ENCODE data around the gene PARD3. TPM values are rescaled to one million over a fixed set of nuclear protein-coding genes. Genes with fewer than 3 reads are reported as not detected.

The PARD3 gene
- total RNA-seq, 1 donor from 2014 or later: 0.11 TPM

DNA sequence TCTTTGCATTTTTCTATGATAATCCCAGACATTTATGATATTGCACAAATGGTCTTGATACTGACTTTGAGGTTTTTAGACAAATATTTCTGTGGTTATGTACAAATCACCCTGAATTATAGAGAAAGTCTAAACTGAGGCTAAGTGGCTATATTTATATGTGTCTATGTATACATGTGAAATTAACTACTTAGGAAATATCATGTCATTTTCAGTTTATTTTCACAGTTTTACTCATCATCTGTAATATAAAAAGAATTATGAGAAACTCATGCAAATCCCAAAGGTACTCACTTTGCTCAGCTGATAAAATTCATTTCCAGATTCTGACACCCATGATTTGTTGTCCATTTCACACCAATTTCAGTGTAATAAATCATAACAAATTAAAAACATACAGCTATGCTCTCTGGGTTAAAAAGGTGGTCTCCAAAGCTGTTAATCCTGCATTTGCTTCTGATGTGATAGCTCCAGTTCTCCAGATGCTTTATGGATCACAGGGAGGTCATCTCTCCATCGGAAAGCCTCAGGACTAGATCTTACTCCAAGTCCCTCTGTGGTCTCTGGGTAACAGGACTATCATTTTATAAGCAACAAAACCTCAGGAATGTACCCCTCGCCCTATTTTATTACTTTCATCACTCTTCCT is 673.9 kb downstream of the PARD3 start:
- no peak overlapping the region for H3K4me3 Mint-ChIP-seq
- CTCF ChIA-PET: no interaction called here
- POLR2A ChIA-PET: no interaction called here
- TF ChIP-seq, protein P1, sequence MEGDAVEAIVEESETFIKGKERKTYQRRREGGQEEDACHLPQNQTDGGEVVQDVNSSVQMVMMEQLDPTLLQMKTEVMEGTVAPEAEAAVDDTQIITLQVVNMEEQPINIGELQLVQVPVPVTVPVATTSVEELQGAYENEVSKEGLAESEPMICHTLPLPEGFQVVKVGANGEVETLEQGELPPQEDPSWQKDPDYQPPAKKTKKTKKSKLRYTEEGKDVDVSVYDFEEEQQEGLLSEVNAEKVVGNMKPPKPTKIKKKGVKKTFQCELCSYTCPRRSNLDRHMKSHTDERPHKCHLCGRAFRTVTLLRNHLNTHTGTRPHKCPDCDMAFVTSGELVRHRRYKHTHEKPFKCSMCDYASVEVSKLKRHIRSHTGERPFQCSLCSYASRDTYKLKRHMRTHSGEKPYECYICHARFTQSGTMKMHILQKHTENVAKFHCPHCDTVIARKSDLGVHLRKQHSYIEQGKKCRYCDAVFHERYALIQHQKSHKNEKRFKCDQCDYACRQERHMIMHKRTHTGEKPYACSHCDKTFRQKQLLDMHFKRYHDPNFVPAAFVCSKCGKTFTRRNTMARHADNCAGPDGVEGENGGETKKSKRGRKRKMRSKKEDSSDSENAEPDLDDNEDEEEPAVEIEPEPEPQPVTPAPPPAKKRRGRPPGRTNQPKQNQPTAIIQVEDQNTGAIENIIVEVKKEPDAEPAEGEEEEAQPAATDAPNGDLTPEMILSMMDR (IDR thresholded peaks at IDR 0.05): no peak
- intact Hi-C loops (cut with micrococcal nuclease): no loop called here
- H3K27ac Mint-ChIP-seq: no peak overlapping the region
- H3K27me3 Mint-ChIP-seq: no peaks in the 10 kb centered on the region
- no peaks in the 10 kb centered on the region for H3K9me3 Mint-ChIP-seq
- DNase-seq (no peak), ATAC-seq (ENCODE audit: low read depth) (no peak)
- no peaks in the 10 kb centered on the region for H3K4me1 Mint-ChIP-seq
- H3K36me3 Mint-ChIP-seq (ENCODE audit: low read depth): no peaks in the 10 kb centered on the region

DNA sequence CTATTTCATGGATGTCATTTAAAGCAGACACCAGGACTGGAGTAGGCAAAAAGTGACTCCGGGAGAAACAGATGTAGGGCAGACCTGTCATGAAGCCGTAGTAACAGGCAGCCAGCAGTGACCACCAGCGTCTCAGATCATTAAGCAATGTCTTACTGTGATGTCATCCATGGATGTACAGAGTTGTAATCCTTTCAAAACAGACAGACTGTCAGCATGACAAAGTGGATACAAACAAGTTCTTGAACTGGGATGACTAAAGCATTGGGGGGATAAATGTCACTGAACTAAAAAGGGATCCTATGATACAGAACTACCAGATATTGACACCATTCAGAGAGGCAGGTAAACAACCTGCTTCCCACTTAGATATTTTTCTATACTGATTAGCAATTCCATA is 675.5 kb downstream of the PARD3 start:
- Mint-ChIP-seq H3K27me3 (no peaks in the 10 kb centered on the region), H3K4me1 (no peaks in the 10 kb centered on the region), H3K4me3 (no peak overlapping the region), H3K9me3 (no peaks in the 10 kb centered on the region), H3K27ac (no peak overlapping the region), H3K36me3 (ENCODE audit: low read depth) (no peaks in the 10 kb centered on the region)
- TF ChIP-seq, protein P1 (IDR thresholded peaks at IDR 0.05): no peak
- intact Hi-C loops (cut with micrococcal nuclease): no loop called here
- ChIA-PET POLR2A (no interaction called here), CTCF (no interaction called here)
- ATAC-seq (ENCODE audit: low read depth) (no peak), DNase-seq (no peak)

DNA sequence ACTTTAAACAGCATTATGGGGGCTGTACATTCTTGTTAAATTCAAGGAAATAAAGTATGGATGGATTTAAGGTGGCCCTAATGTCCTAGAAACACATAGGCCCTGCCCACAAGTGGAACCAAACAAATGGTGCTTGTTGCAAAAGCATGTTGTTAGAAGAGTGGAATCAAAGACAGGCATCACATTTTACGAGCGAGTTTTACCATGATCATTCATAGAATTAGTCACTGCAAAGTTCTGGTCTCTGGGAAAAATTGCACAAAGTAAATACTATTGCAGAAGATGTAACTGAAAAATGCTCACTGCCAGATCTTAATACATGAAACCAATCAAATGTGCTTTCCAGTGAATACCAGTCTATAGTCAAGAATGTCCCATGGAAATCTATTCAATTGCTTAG is 677.1 kb downstream of the PARD3 start:
- Mint-ChIP-seq H3K36me3 (ENCODE audit: low read depth) (no peaks in the 10 kb centered on the region), H3K4me1 (no peaks in the 10 kb centered on the region), H3K4me3 (no peak overlapping the region), H3K9me3 (no peaks in the 10 kb centered on the region), H3K27ac (no peak overlapping the region), H3K27me3 (no peaks in the 10 kb centered on the region)
- ChIA-PET CTCF (no interaction called here), POLR2A (no interaction called here)
- ATAC-seq (ENCODE audit: low read depth) (no peak), DNase-seq (no peak)
- TF ChIP-seq, protein P1 (IDR thresholded peaks at IDR 0.05): no peak
- intact Hi-C loops (cut with micrococcal nuclease): no loop called here

DNA sequence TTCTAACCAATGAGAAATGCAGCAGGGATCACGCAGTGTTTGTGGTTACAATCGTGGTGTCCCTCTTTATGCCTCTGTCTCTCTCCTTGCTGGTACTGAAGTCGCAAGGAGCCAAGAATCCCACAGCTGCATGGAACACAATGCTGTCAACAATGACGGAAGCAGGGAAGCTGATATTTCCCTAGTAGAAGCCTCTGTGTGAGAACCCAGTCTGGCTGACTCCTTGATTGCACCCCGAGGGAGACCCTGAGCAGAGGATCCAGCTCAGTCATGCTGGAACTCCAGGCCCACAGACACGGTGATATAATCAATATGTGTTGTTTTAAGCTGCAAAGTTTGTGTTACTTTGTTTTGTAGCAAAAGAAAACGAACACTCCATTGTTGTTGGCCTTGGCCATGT is 677.9 kb downstream of the PARD3 start:
- DNase-seq (no peak), ATAC-seq (ENCODE audit: low read depth) (no peak)
- no peak overlapping the region for H3K27ac Mint-ChIP-seq
- no peaks in the 10 kb centered on the region for H3K4me1 Mint-ChIP-seq
- ChIA-PET CTCF (no interaction called here), POLR2A (no interaction called here)
- H3K36me3 Mint-ChIP-seq (ENCODE audit: low read depth): no peaks in the 10 kb centered on the region
- TF ChIP-seq, protein P1 (IDR thresholded peaks at IDR 0.05): no peak
- intact Hi-C loops (cut with micrococcal nuclease): no loop called here
- no peaks in the 10 kb centered on the region for H3K27me3 Mint-ChIP-seq
- no peaks in the 10 kb centered on the region for H3K9me3 Mint-ChIP-seq
- H3K4me3 Mint-ChIP-seq: no peak overlapping the region

DNA sequence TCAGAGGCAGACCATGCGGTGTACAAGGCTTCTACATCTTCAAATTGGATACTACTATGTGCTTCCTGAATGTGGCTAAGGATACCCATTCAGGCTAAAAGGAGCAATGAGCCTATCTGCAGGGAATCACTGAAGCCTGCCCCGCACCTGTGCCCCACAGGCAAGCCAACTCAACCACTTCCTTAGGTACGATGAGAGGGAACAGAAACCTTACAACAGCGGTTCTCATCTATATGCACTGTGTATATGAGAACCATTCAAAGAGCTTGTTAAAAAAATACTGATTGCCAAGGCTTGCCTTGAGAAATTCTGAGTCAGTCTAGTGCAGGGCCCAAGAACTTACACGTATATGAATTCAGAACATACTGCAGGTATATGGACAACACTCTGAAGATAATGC is 679.6 kb downstream of the PARD3 start:
- Mint-ChIP-seq H3K27me3 (no peaks in the 10 kb centered on the region), H3K4me3 (no peak overlapping the region), H3K27ac (no peak overlapping the region), H3K36me3 (ENCODE audit: low read depth) (no peaks in the 10 kb centered on the region), H3K4me1 (no peaks in the 10 kb centered on the region), H3K9me3 (no peaks in the 10 kb centered on the region)
- ATAC-seq (ENCODE audit: low read depth): no peak
- POLR2A ChIA-PET: no interaction called here
- TF ChIP-seq, protein P1 (IDR thresholded peaks at IDR 0.05): no peak
- intact Hi-C loops (cut with micrococcal nuclease): no loop called here
- no peak for DNase-seq
- CTCF ChIA-PET: no interaction called here

All from activated B cell treated with CpG ODN at 0.5 μM for 24 hours (primary cell).